Measurements from ENCODE around the gene GFY. TPM values are rescaled to one million over a fixed set of nuclear protein-coding genes. Genes with fewer than 3 reads are reported as not detected.

GFY gene
- total RNA-seq, 1 donor from 2014 or later = 0.14 TPM

DNA sequence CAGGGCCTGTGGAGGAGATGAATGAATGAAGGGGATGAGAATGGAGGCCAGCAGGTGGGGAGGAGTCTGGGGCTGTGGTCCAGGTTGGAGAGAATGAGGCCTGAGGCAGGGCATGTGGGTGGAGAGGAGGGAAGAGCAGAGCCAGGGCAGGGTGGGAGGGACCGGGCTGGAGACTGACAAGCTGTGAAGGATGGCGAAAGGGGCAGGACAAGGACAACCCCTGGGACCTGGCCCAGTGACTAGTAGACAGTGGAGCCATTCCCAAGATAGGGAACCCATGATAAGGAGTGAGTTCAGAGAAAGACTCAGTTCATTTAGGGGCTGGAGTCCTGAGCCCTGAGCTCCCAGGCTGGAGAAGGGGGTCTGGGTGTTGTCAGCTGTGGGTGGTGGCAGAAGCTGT lies 5.0 kb upstream of the GFY start:
- no peaks in the 10 kb centered on the region for H3K36me3 ChIP-seq
- intact Hi-C loops (cut with micrococcal nuclease) = no loop called here
- DNase-seq = no peak
- H3K9me3 ChIP-seq (replicated peaks) = no peaks in the 10 kb centered on the region
- TF ChIP-seq, protein P1, sequence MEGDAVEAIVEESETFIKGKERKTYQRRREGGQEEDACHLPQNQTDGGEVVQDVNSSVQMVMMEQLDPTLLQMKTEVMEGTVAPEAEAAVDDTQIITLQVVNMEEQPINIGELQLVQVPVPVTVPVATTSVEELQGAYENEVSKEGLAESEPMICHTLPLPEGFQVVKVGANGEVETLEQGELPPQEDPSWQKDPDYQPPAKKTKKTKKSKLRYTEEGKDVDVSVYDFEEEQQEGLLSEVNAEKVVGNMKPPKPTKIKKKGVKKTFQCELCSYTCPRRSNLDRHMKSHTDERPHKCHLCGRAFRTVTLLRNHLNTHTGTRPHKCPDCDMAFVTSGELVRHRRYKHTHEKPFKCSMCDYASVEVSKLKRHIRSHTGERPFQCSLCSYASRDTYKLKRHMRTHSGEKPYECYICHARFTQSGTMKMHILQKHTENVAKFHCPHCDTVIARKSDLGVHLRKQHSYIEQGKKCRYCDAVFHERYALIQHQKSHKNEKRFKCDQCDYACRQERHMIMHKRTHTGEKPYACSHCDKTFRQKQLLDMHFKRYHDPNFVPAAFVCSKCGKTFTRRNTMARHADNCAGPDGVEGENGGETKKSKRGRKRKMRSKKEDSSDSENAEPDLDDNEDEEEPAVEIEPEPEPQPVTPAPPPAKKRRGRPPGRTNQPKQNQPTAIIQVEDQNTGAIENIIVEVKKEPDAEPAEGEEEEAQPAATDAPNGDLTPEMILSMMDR (IDR thresholded peaks at IDR 0.05; ENCODE audit: borderline replicate concordance) = no peak
- no peak overlapping the region for H3K4me3 ChIP-seq
- peaks cover 35% of the 10 kb centered on the region for H3K4me1 ChIP-seq
- no peak overlapping the region for H3K27ac ChIP-seq (replicated peaks)
- peaks cover 100% of the 10 kb centered on the region for H3K27me3 ChIP-seq (ENCODE audit: low read depth)

GRCh38 chr19:49421039-49421877 lies 3.9 kb upstream of the GFY start:
- intact Hi-C loops (cut with micrococcal nuclease) = no loop called here

DNA sequence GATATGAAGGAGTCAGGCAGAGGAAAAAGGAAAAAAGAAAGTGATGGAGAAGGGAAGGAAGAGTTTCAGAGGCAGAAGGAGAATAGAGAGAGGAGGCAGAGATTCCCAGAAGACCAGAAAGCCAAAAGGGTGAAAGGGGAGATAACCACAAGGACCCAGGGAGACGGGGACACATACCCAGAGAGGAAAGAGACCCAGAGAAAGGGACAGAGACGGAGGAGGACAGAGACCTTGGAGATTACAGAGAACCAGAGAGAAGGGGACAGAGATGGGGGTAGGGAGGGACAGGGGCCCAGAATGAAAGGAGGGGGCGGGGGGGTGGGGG lies 3.3 kb upstream of the GFY start:
- Histone ChIP-seq H3K9me3 (replicated peaks) (no peaks in the 10 kb centered on the region), H3K27me3 (ENCODE audit: low read depth) (peaks cover 100% of the 10 kb centered on the region), H3K27ac (replicated peaks) (no peak overlapping the region), H3K4me3 (peak overlapping the region; percentile 56), H3K4me1 (peaks cover 41% of the 10 kb centered on the region), H3K36me3 (no peaks in the 10 kb centered on the region)
- TF ChIP-seq, protein P1 (IDR thresholded peaks at IDR 0.05; ENCODE audit: borderline replicate concordance) = no peak
- DNase-seq = no peak
- intact Hi-C loops (cut with micrococcal nuclease) = no loop called here

More at GRCh38 chr19:49421039-49421877, 3.9 kb upstream of the GFY start:
- H3K27me3 ChIP-seq (ENCODE audit: low read depth) = peaks cover 100% of the 10 kb centered on the region
- peak; percentile 71 for DNase-seq
- no peak overlapping the region for H3K27ac ChIP-seq (replicated peaks)
- H3K4me3 ChIP-seq = peak overlapping the region; percentile 56
- H3K9me3 ChIP-seq (replicated peaks) = no peaks in the 10 kb centered on the region
- TF ChIP-seq, protein P1 (IDR thresholded peaks at IDR 0.05; ENCODE audit: borderline replicate concordance) = no peak
- H3K36me3 ChIP-seq = no peaks in the 10 kb centered on the region
- H3K4me1 ChIP-seq = peaks cover 39% of the 10 kb centered on the region

DNA sequence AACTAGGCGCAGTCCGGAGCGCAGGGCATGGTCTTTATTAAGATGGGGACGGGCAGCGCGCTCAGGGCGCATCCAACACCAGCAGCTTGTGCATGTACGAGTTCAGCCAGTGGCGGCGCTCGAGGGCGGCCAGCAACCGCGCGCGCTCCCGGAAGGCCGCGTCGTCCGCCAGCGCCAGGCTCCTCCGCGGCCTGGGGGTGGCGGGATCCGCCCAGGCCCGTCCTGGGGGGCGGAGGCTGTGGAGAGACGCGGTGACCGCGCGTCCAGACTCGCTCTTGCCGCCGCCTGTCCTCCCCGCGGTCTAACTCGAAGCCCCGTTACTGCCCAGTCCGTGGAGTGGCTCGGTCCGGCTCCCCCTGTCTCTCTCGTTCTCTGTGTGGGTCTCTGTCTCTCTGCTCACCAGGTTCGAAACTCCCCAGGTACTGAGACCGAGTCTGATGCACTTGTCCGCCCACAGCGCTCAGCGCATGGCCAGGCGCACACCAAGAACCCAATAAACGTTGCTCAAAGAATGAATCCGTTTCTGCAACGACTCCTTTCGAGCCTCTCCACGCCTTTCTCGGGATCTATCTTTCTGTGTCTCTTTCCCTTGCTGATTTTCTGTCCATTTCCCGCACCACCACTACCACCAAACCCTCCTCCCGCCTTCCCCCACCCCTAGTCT lies 2.6 kb upstream of the GFY start:
- intact Hi-C loops (cut with micrococcal nuclease) = no loop called here
- Histone ChIP-seq H3K9me3 (replicated peaks) (no peaks in the 10 kb centered on the region), H3K4me1 (peaks cover 41% of the 10 kb centered on the region), H3K36me3 (no peaks in the 10 kb centered on the region), H3K27me3 (ENCODE audit: low read depth) (peaks cover 100% of the 10 kb centered on the region), H3K27ac (replicated peaks) (no peak overlapping the region), H3K4me3 (peak overlapping the region; percentile 56)
- TF ChIP-seq, protein P1 (IDR thresholded peaks at IDR 0.05; ENCODE audit: borderline replicate concordance) = peak; percentile 63
- DNase-seq = peak; percentile 38

GRCh38 chr19:49423071-49423984 lies 1.9 kb upstream of the GFY start, which contains the start of gene PTH2:
Gene PTH2 (minus strand): TSS chr19:49423441. CDS start chr19:49423339, 102 bp downstream.
- Histone ChIP-seq H3K27ac (replicated peaks) (no peak within 1 kb of the TSS), H3K9me3 (replicated peaks) (no peaks in the 10 kb centered on the region), H3K36me3 (no peaks in the 10 kb centered on the region), H3K4me3 (peak within 1 kb of the TSS; percentile 56), H3K4me1 (peaks cover 48% of the 10 kb centered on the region), H3K27me3 (ENCODE audit: low read depth) (peaks cover 100% of the 10 kb centered on the region)
- intact Hi-C loops (cut with micrococcal nuclease) = no loop called here
- no peak for DNase-seq
- TF ChIP-seq, protein P1 (IDR thresholded peaks at IDR 0.05; ENCODE audit: borderline replicate concordance) = no peak

Measured in left ventricle myocardium inferior (tissue), 1 donor.